NCI-H345 treated with DMSO at 0.1 percent for 48 hours (cell line): ENCODE measurements around the gene DENND6B.

Source experiments
- DNase-seq: peaks from one replicate; lab custom pipeline; 2025; ENCODE audit not compliant: unreplicated experiment; lab: John Stamatoyannopoulos, UW

The DENND6B gene

GRCh38 chr22:50260801-50261614 lies 65.8 kb downstream of the DENND6B start:
- DNase-seq = no peak

- no peak for DNase-seq
Measured at GRCh38 chr22:50260434-50260800, 66.4 kb downstream of the DENND6B start.

GRCh38 chr22:50259302-50259701 lies 67.5 kb downstream of the DENND6B start:
- no peak for DNase-seq
